GM20431 (cell line): ENCODE measurements around the gene FAM111B.
"Not testable (repeated sequence)": the region's sequence is repeated elsewhere in the genome, so short reads cannot be mapped to it uniquely, and the experiment has no call there.

Experiments used
- in situ Hi-C: fragments of 300-500 bp; cut with MseI, MboI; formaldehyde crosslinking; loops from one replicate; pipeline ENCODE4 v1.15.0; 2020; ENCODE audit warnings: low sequenced_read_pairs; ENCODE audit not compliant: unreplicated experiment

FAM111B gene

DNA sequence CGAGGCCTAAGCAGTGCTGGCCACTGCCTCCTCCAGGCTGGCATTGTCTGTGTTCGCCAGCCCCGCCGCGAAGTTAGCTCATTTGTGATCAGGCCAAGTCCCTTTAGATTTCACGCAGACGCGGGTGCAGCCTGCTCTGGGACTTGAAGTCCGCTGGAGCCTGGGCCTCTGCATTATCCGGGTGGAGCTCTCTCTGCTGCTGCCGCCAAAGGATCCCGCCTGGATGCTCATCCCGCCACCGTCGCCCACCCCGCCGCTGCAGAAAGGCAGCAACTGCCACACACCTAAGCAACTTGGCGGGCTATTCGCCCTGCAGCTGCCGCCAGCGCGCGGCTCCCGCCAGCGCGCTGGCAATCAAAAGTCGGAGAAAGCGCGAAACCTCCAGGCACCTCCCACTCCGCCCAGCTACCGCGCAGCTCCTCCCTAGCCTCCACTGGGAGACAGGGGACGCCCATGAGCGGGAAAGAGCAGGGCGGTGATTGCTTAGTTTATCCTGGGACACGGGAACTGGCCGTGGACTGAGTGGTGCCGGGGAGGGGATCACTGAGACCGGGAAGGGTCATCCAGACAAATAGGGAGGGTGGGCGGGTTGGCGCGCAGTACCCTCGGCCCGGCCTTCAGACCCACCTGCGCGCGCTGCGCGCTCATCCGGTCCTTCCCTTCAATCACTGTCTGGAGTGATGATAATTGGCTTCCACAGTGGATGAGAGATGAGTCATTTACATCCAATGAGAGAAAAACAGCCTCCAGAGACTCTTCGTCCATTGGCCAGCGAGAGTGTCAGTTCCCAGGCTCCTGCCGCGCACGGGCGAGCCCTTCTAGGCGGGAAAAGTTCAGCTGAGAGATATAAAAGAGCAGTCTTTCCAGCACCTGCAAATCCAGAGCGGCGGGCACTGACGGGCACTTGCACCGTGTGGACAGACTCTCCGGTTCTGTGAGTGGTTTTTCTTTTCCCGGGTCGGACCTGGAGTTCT, at the start of gene FAM111B:
Gene FAM111B, plus strand, starts transcription at position 875 of the 974 bp plus-strand sequence. CDS start 2,389 bp downstream, outside the sequence.
- in situ Hi-C loops = no loop called here

DNA sequence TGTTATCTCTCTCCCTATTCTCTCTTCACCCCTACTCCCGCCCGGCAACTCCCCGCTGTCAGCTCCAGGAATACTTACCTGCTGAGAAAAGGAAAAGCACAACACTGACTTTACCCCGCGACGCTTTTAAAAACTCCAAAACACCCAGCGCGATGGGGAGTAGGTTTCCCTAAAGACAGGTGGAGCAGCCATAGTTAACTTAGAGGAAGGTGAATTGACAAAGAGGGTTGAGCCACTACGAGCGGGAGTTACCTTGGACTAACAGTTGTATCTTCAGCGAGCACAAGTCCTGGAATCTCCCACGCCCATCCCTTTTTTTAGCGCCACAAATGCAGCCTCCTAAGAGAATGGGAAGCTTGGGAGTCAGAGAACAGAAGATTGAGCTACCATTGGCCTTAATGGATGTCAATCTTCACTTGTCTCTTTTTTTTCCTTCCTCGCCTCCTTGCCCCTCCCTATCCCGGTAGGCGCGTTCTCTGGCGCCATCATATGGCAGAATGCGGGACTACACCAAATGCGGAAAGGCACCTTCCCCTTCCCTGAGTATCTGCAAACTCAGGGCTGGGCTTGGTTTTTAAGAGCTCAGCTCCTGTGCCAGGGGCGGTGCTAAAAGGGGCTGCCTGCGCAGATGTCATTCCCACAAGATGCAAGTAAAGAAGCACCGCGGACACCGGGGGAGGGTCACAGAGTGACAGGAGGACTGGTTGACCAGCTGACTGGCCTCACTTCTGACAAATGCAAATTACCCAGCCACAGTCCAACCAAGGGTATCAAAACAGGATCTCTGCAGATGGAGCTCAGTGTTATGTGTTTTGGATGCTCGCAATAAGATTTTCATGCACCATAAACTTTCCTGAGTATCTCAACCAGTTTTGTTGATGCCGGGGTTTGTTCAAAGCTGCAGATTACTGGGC, 48.7 kb upstream of the FAM111B start:
- in situ Hi-C loops = not testable (repeated sequence)

DNA sequence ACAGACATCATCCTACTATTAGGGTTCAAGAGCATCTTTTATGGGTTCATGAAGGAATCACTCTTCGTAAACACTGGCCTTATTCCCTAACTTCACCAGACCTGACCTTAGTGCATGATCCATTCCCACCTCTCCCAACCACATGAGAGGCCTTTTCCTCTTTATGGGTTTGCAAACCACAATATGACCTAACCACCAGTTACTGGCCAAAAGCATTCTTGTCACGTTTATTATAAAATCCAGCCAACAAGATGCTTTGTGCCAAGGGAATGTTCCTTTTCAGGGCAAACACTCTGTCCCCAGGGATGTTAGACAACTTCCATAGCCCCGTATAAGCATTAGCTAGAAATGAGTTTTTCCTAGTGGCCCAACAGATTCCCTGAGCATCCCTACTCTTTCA, 46.9 kb upstream of the FAM111B start:
- in situ Hi-C loops = not testable (repeated sequence)

DNA sequence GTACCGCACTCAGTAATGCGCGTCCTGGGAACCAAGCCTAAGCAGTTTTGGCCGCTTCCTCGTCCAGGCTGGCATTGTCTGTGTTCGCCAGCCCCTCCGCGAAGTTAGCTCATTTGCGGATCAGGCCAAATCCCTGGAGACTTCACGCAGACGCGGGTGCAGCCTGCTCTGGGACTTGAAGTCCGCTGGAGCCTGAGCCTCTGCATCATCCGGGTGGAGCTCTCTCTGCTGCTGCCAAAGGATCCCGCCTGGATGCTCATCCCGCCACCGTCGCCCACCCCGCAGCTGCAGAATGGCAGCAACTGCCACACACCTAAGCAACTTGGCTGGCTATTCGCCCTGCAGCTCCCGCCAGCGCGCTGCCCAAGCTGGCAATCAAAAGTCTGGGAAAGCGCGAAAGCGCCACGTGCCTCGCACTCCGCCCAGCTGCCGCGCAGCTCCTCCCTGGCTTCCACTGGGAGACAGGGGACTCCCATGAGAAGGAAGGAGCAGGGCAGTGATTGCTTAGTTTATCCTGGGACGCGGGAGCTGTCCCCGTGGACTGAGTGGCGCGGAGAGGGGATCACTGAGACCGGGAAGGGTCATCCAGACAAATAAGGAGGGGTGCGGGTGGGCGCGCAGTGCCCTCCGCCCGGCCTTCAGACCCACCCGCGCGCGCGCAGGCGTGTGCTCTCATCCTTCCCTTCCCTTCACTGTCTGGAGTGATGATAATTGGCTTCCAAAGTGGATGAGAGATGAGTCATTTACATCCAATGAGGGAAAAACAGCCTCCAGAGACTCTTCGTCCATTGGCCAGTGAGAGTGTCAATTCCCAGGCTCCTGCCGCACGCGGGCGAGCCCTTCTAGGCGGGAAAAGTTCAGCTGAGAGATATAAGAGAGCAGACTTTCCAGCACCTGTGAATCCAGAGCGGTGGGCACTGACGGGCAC, 44.2 kb upstream of the FAM111B start:
- in situ Hi-C loops = no loop called here

DNA sequence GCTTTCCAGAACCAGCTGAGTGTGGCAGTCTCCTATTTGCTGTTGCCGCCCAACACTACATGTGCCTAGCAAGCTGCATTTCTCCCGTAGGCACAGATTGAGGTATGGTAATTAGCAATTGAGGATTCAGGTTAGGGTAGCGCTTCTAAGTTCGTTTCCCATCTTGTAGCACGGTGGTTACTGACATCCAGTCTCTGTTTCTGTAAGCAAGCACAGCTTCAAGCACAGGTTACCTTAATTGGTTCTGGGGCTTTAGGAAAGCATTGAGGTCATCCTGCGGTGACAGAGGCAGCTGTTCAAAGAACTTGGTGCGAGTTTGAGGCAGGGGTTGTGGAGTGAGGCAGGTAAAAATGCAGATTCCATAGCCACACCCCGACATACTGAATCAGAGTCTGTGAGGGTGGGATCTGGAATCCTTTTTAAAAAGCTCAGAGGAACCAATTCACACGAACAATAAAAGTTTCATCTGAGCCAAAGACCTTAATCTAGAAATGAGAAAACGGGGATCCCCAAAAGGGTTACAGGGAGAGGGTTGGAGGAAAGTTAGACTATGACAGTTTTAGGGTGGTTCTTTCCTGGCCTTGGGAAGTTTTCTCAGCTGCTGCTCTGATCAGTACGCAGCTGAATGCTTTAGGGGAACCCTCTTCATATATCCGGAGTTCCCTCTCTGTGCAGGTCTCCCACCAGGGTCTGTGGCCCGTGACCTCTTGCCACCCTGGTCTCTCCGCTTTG, 42.9 kb upstream of the FAM111B start:
- in situ Hi-C loops = not testable (repeated sequence)

GRCh38 chr11:59069087-59069486, 38.0 kb upstream of the FAM111B start:
- in situ Hi-C loops = no loop called here

GRCh38 chr11:59076876-59077571, 30.0 kb upstream of the FAM111B start:
- in situ Hi-C loops = no loop called here

DNA sequence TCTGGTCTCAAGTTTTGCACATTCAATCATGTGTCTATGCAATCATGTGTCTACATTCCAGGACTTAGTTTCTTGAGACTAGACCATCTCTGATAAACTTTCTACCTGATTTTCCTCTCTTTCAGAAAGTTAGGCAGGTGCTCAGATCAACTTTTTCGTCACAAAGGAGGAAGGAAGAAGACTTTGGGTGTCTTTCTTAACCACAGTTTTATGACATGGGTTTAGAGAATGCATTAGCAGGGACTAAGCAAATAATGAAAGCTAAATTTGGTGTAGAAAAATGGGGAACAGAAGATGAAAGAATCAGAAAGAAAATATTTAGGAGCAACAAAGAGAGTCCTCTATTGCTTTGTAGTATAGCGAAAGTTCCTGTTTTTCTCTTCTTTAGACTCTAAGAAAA, 28.6 kb upstream of the FAM111B start:
- in situ Hi-C loops = no loop called here

DNA sequence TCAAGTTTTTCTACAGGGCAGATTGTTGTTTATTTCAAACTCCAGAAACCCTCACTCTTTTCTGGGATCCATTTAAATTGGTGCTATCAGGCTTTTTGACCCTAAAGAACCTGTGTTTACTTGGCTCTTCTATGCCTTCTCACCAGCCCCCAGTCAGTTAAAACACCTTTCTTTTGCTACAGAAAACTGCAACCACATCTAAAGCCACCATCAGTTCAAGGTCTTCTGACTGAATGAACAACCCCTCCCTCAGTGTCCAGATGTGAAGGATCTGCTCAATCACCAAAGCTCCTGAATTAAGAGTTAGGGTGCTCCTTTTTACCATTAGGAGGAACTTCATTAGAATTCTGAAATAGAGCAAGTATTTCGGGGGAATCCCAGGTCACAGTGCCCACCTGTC, 28.0 kb upstream of the FAM111B start:
- in situ Hi-C loops = no loop called here

- in situ Hi-C loops = not testable (repeated sequence)
These were observed 26.6 kb upstream of the FAM111B start for GRCh38 chr11:59080421-59080820.

DNA sequence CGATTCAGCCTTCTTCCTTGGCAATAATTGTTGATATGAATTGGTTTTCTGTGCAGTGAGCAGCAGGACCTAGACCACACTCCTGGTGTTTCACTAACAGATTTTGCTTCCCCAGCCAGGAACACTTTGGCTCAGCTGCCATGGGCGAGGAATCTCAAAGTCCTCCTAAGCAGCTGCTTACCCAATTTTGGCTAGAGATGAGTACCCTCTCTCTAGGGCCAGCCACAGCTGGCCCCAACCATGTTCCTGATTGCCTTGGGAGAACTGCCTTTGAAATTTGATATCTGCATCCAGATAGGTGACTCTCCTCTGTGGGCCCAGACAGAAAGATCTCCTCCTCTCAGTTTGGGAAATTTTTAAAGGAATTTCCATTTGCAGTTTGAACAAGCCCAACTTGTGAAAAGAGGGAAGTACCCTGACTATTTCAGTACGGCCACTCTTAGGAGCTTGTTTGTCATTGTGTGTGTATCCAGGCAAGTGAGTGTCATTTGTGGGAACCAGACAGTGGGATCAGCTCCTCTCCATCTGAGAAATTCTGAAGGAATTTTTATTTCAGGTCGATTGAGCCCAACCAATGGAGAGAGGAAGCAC, 25.5 kb upstream of the FAM111B start:
- in situ Hi-C loops = not testable (repeated sequence)

GRCh38 chr11:59086007-59086406, 21.0 kb upstream of the FAM111B start, which contains the start of gene GLYATL1B:
TSS of gene GLYATL1B (plus strand) at chr11:59086307. CDS start at chr11:59086307, 0 bp downstream.
- in situ Hi-C loops = not testable (repeated sequence)

DNA sequence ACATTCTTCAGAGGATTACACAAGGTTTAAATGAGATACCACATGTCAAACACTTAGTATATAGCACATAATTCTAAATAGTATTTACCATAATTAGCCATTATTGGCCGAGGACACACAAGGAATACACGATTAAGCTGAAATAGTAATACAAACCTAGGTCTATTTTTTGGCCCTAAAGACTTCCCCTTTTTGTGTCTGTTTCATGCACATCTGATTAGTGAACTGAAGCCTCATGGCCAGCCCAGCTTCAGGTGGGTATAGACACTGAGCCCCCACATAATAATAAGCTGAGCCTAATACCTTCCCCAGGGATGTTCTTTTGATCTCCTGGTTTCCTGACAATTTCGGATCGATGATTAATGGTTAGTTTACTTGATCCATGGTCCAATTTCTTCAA, 18.9 kb upstream of the FAM111B start:
- in situ Hi-C loops = no loop called here

GRCh38 chr11:59093576-59093975, 13.5 kb upstream of the FAM111B start:
- in situ Hi-C loops = not testable (repeated sequence)

DNA sequence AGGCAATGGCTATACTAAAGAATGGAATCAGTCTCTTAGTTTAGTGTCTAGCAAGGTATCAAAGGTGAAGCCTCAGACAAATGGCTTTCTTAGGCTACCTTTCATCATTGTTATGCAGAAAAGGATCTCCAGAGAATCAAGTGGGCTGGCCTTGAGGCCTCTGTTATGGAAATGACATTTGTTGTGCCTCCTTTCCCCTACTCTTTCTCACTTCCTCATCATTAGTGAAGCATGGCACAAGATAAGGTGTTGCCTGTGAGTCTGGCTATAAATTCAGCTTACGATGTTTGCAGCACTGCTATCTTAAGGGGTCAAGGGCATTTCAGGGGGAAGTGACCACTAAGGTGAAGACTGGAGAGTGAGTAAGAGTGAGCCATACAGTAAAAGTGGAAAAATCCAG, 11.8 kb upstream of the FAM111B start:
- in situ Hi-C loops = not testable (repeated sequence)

GRCh38 chr11:59095972-59096575, 11.0 kb upstream of the FAM111B start:
- in situ Hi-C loops = not testable (repeated sequence)

GRCh38 chr11:59097113-59097708, 9.8 kb upstream of the FAM111B start:
- in situ Hi-C loops = no loop called here
